GM23338 (cell line): ENCODE measurements around the gene BDH1. TPM values are rescaled to one million over a fixed set of nuclear protein-coding genes. Genes with fewer than 3 reads are reported as not detected.

Experiments used
- ATAC-seq: fragments of 200-7000 bp; cut with Tn5 transposase; 3 replicates; pipeline ENCODE4 v1.9.1; 2020
- DNase-seq: peaks from one replicate; pipeline ENCODE4 v3.0.0-alpha.2; 2015; ENCODE audit warnings: low spot score
- H2AFZ ChIP-seq: fragments of 200-600 bp; sonication (generic); 2 replicates; pipeline ENCODE4 v1.8.0; 2016; ENCODE audit warnings: antibody characterized with exemption, mild to moderate bottlenecking, moderate library complexity
- H3F3A ChIP-seq: fragments of 200-600 bp; sonication (generic); replicated peaks from 2 replicates; pipeline ENCODE4 v1.8.0; 2017; ENCODE audit warnings: antibody characterized with exemption, mixed run types, low read depth
- H3K27ac ChIP-seq: fragments of 200-600 bp; sonication (generic); 2 replicates; pipeline ENCODE4 v1.6.1; 2016; ENCODE audit warnings: low read depth
- H3K27me3 ChIP-seq: fragments of 200-600 bp; sonication (generic); 2 replicates; pipeline ENCODE4 v1.8.0; 2016; ENCODE audit warnings: mild to moderate bottlenecking, mixed run types, moderate library complexity; ENCODE audit not compliant: insufficient read depth
- H3K36me3 ChIP-seq: fragments of 200-600 bp; sonication (generic); 2 replicates; pipeline ENCODE4 v1.8.0; 2016; ENCODE audit warnings: mild to moderate bottlenecking; ENCODE audit not compliant: insufficient read depth
- H3K4me1 ChIP-seq: fragments of 200-600 bp; sonication (generic); 2 replicates; pipeline ENCODE4 v1.8.0; 2016; ENCODE audit warnings: mild to moderate bottlenecking, moderate library complexity; ENCODE audit not compliant: insufficient read depth
- H3K4me2 ChIP-seq: fragments of 200-600 bp; sonication (generic); 2 replicates; pipeline ENCODE4 v1.7.1; 2017; ENCODE audit warnings: mixed run types
- H3K4me3 ChIP-seq: fragments of 200-600 bp; sonication (generic); 2 replicates; pipeline ENCODE4 v1.6.1; 2016; ENCODE audit warnings: mixed run types
- H3K79me2 ChIP-seq: fragments of 200-600 bp; sonication (generic); replicated peaks from 2 replicates; pipeline ENCODE4 v1.8.0; 2017; ENCODE audit warnings: mild to moderate bottlenecking; ENCODE audit not compliant: insufficient read depth
- H3K9me2 ChIP-seq: fragments of 200-600 bp; sonication (generic); 2 replicates; pipeline ENCODE4 v1.8.0; 2017; ENCODE audit not compliant: insufficient read depth
- H4K20me1 ChIP-seq: fragments of 200-600 bp; sonication (generic); replicated peaks from 2 replicates; pipeline ENCODE4 v1.8.0; 2017; ENCODE audit warnings: mild to moderate bottlenecking; ENCODE audit not compliant: insufficient read depth
- H3K27ac Mint-ChIP-seq: 2 replicates; pipeline ENCODE4 v1.8.0; 2020; ENCODE audit warnings: inconsistent platforms, mild to moderate bottlenecking, moderate library complexity, mixed read lengths
- H3K27me3 Mint-ChIP-seq: 3 replicates; pipeline ENCODE4 v1.8.0; 2022; ENCODE audit warnings: low read depth, mild to moderate bottlenecking, moderate library complexity, mixed read lengths, inconsistent platforms; ENCODE audit not compliant: insufficient read depth, poor library complexity
- H3K36me3 Mint-ChIP-seq: 3 replicates; pipeline ENCODE4 v1.8.0; 2021; ENCODE audit warnings: low read depth, mild to moderate bottlenecking, inconsistent platforms, moderate library complexity, mixed read lengths
- H3K4me1 Mint-ChIP-seq: 3 replicates; pipeline ENCODE4 v1.8.0; 2020; ENCODE audit warnings: mild to moderate bottlenecking, inconsistent platforms, mixed read lengths
- H3K4me3 Mint-ChIP-seq: 3 replicates; pipeline ENCODE4 v1.8.0; 2021; ENCODE audit warnings: moderate library complexity, mild to moderate bottlenecking, inconsistent platforms, mixed read lengths
- H3K9me3 Mint-ChIP-seq: 3 replicates; pipeline ENCODE4 v1.8.0; 2020; ENCODE audit warnings: moderate library complexity, mild to moderate bottlenecking, inconsistent platforms, mixed read lengths
- EZH2 ChIP-seq: fragments of 200-600 bp; sonication (generic); IDR thresholded peaks from one replicate; pipeline ENCODE4 v1.8.0; 2017; ENCODE audit warnings: antibody characterized with exemption, mild to moderate bottlenecking, low read depth; ENCODE audit not compliant: unreplicated experiment
- EZH2phosphoT487 ChIP-seq: fragments of 200-600 bp; sonication (generic); IDR thresholded peaks from one replicate; pipeline ENCODE4 v1.8.1; 2018; ENCODE audit warnings: antibody characterized with exemption; ENCODE audit not compliant: unreplicated experiment
- JUNB ChIP-seq: IDR thresholded peaks from one replicate; pipeline ENCODE4 v1.6.1; 2016; ENCODE audit warnings: antibody characterized with exemption; ENCODE audit not compliant: unreplicated experiment
- POLR2AphosphoS5 ChIP-seq: IDR thresholded peaks from 2 replicates; pipeline ENCODE4 v1.6.1; 2016; ENCODE audit warnings: antibody characterized with exemption, low read depth
- REST ChIP-seq: IDR thresholded peaks from one replicate; pipeline ENCODE4 v1.6.1; 2018; ENCODE audit warnings: antibody characterized with exemption; ENCODE audit not compliant: unreplicated experiment
- STAT1 ChIP-seq: IDR thresholded peaks from one replicate; pipeline ENCODE4 v1.6.1; 2016; ENCODE audit warnings: antibody characterized with exemption; ENCODE audit not compliant: unreplicated experiment
- polyA plus RNA-seq: library from polyadenylated mRNA; unstranded; fragments of >200 nt; fragmentation: Nextera tagmentation; extraction: Ambion mirVana; gene quantifications from 2 replicates; pipeline ENCODE4 v1.2.1, GENCODE V29; 2016
- total RNA-seq: library from RNA; depleted of rRNA; stranded (reverse); fragments of >200 nt; shearing (Covaris generic); gene quantifications from 2 replicates; pipeline ENCODE4 v1.2.3, GENCODE V29; 2014
- TF ChIP-seq, protein P1 (sequence below), 2 experiments: fragments of 200-600 bp in 1 of 2; sonication (generic) in 1 of 2; conservative IDR thresholded peaks; 2 replicates each; pipeline versions ENCODE4 v1.5.1 to v1.6.1; 2016 to 2017; ENCODE audit warnings: antibody characterized with exemption in 2 of 2, low read depth in 2 of 2, mild to moderate bottlenecking in 2 of 2, moderate library complexity in 1 of 2

The BDH1 gene
- total and polyA plus RNA-seq, 2 experiments from 2014 or later = 18.1 to 19.3 TPM

- TF ChIP-seq, protein P1, sequence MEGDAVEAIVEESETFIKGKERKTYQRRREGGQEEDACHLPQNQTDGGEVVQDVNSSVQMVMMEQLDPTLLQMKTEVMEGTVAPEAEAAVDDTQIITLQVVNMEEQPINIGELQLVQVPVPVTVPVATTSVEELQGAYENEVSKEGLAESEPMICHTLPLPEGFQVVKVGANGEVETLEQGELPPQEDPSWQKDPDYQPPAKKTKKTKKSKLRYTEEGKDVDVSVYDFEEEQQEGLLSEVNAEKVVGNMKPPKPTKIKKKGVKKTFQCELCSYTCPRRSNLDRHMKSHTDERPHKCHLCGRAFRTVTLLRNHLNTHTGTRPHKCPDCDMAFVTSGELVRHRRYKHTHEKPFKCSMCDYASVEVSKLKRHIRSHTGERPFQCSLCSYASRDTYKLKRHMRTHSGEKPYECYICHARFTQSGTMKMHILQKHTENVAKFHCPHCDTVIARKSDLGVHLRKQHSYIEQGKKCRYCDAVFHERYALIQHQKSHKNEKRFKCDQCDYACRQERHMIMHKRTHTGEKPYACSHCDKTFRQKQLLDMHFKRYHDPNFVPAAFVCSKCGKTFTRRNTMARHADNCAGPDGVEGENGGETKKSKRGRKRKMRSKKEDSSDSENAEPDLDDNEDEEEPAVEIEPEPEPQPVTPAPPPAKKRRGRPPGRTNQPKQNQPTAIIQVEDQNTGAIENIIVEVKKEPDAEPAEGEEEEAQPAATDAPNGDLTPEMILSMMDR (conservative IDR thresholded peaks at IDR 0.05; ENCODE audit: low read depth in 2 of 2) = no peak
- no peak for TF ChIP-seq POLR2AphosphoS5
- TF ChIP-seq REST = no peak
Measured at GRCh38 chr3:197545571-197545970, 10.2 kb downstream of the BDH1 start (continued).

- Mint-ChIP-seq H3K27me3 (peaks cover 21% of the 10 kb centered on the region), H3K27ac (no peak overlapping the region), H3K9me3 (no peaks in the 10 kb centered on the region), H3K36me3 (peaks cover 20% of the 10 kb centered on the region; the same call in 2 of the 3 replicates), H3K4me1 (peaks cover 66% of the 10 kb centered on the region), H3K4me3 (no peak overlapping the region)
- Histone ChIP-seq H3K27me3 (no peaks in the 10 kb centered on the region), H3F3A (peaks cover 23% of the 10 kb centered on the region), H3K9me2 (no peaks in the 10 kb centered on the region), H3K4me2 (no peak overlapping the region), H2AFZ (no peak overlapping the region), H3K79me2 (no peaks in the 10 kb centered on the region), H3K36me3 (no peaks in the 10 kb centered on the region; the same call in 1 of the 2 replicates), H3K4me1 (peaks cover 46% of the 10 kb centered on the region), H4K20me1 (no peaks in the 10 kb centered on the region), H3K27ac (no peak overlapping the region), H3K4me3 (no peak overlapping the region)
- ATAC-seq (no peak), DNase-seq (no peak)
- TF ChIP-seq JUNB (no peak), REST (no peak), EZH2 (no peak), EZH2phosphoT487 (no peak), STAT1 (no peak), POLR2AphosphoS5 (no peak)
- TF ChIP-seq, protein P1 (conservative IDR thresholded peaks at IDR 0.05; ENCODE audit: low read depth in 2 of 2) = no peak
Measured at GRCh38 chr3:197545101-197545500, 10.7 kb downstream of the BDH1 start.
